ENCODE measurements around the gene DAAM1.

GRCh38 chr14:59355091-59355490, 166.6 kb downstream of the DAAM1 start:
- no peak for TF ChIP-seq CTCF (IDR thresholded peaks at IDR 0.05)
- TF ChIP-seq EZH2phosphoT487 (IDR thresholded peaks at IDR 0.05), result no peak
- TF ChIP-seq EZH2 (IDR thresholded peaks at IDR 0.05), result no peak
